Head of caudate nucleus (tissue), 42 donors: ENCODE results near the gene WRNIP1.

Source experiments
- DNase-seq, 42 donors: peaks; one replicate each; pipeline versions ENCODE4 v3.0.0 to v3.0.0-alpha.2; 2020 to 2021; ENCODE audit warnings: mixed read lengths in 7 of 42
- intact Hi-C: fragments of 100-400 bp; cut with DNase I; formaldehyde crosslinking; loops from one replicate; pipeline ENCODE4 v1.15.0; 2022

WRNIP1 gene

DNA sequence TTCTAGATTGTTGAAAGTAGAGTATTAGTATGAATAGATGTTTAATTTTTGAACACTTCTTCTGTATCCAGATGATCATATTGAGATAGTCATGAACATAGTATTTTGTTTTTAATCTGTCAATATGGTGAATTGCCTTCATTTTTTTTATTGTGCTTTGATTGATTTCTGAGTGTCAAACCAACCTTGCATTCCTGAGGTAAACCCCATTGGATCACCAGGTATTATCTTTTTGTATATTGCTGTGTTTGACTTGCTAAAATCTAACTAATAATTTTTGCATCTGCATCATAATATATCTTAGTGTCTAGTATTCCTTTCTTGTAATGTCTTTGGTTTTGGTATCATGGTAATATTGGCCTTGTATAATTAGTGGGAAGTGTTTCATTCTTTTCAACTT is 51.0 kb downstream of the WRNIP1 start:
- intact Hi-C loops: no loop called here
- no peak for DNase-seq

- intact Hi-C loops: no loop called here
- no peak for DNase-seq
These were observed 52.8 kb downstream of the WRNIP1 start for GRCh38 chr6:2817903-2818443.

DNA sequence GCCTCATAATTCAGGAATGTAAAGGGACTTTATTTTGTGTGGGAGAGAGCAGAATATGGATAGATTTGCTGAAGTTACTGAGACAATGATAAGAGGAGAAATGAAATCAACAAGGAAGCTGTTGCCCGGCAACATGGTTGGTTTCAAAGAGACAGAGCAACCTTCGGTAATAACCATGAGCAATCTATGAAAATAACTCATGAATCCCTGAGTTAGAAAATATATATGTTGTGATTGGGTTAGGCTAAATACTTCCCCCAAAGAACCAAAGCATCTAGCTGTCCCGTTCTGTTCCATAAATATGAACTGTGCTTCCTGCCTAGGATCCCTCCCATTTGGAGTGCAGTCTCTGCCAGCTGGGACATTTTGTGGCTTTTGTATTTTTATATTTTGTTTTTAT is 53.4 kb downstream of the WRNIP1 start:
- intact Hi-C loops: no loop called here
- DNase-seq: no peak

DNA sequence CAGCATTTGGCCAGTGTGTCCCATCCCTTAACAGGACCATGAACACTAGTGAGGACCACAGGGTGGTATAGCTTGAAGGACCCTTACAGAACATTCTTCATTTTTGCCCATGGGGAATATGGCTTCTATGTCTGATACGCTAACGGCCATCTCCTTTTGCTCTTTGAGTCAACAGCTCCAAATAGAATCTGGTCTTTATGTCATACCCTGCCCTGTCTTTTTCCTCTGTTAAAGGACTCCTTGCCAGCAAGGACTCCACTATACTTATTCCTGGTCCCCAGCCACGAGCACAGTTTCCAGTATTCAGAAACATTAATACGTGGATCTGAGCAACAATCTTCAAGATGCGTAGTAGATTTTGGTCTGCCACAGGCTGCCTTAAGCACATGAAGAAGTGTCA is 53.9 kb downstream of the WRNIP1 start:
- intact Hi-C loops: no loop called here
- DNase-seq: no peak

GRCh38 chr6:2819978-2820377 is 54.8 kb downstream of the WRNIP1 start:
- intact Hi-C loops: no loop called here
- no peak for DNase-seq

GRCh38 chr6:2820415-2820814 is 55.2 kb downstream of the WRNIP1 start:
- intact Hi-C loops: no loop called here
- DNase-seq: no peak

DNA sequence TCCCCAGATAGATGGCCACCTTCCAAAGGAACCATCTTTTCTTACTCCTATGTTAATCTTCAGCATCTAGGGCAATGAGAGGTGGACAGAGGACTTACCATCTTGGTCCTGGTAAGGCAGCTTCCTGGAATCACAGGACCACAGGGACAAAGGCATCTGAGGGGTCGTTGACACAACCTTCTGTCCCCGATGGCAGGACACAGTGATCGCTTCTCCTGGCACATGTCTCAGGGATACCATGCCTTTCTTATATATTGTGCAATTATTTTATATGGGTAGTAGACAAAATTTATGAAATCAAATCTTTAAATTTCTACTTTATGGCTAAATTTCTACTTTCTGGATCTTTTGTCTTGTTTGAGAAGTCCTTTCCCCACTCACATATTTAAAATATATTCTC is 56.4 kb downstream of the WRNIP1 start:
- DNase-seq: no peak
- intact Hi-C loops: no loop called here

DNA sequence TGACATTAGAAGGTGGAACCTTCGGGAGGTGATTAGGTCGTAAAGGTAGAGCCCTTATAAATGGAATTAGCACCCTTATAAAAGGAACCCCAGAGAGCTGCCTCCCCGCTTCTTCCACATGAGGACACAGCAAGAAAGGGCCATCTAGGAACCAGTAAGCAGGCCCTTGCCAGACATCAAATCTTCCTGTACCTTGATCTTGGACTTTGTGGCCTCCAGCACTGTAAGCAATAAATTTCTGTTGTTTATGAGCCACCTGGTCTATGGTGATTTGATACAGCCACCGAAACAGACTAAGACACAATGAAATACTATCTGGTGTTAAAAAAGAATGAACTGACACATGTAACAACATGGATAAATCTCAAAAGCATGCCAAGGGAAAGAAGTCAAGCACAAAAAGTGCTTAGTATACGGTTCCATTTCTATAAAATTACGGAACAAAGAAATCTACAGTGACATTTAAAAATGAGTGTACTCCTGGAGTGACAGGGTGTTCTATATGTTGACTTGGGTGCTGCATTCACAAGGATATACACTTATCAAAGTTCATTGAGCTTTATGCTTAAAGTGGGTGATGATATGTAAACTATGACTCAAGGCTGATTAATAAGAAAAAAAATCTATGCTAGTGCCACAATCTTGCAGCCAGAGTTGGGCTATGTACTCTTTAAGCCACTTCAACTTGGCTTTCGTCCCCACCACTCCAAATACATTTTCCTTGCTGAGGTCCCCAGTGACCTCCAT is 58.1 kb downstream of the WRNIP1 start:
- DNase-seq: no peak

GRCh38 chr6:2826131-2826530 is 60.9 kb downstream of the WRNIP1 start:
- DNase-seq: no peak
- intact Hi-C loops: no loop called here

More for the DNA sequence above, 58.1 kb downstream of the WRNIP1 start:
- intact Hi-C loops: no loop called here

DNA sequence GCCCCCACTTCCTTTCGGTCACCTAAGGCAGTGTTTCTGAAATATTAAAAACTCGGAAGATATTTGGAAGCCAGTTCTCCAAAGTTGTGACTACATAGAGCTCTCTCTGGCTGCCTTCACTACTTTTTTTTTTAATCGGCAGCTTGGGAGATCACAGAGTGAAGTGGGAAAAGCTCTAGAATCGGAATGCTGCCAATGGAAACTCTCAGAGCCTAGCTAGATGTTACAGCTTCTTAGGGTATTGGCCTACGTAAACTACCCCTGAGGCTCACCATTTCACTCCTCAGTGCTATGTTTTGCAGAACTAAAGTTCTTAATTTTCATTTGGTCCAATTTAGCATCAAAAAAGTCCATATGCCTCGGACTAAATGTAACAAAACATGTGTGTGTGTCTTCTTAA is 61.9 kb downstream of the WRNIP1 start:
- DNase-seq: no peak
- intact Hi-C loops: no loop called here

DNA sequence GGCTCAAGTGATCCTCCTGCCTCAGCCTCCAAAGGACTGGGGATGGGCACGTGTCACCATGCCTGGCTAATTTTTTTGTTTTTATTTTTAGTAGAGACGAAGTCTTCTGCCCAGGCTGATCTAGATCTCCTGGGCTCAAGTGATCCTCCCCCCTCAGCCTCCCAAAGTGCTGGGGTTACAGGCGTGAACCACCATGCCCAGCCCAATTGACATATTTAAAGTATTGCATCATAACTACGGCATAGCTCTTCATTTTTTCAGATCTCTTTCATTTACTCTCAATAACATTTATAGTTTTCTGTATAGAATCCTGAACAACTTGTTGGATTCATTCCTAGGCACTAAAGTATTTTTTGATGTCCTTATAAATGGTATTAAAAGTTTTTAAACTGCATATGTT is 63.4 kb downstream of the WRNIP1 start:
- intact Hi-C loops: no loop called here
- no peak for DNase-seq

GRCh38 chr6:2829253-2829652 is 64.1 kb downstream of the WRNIP1 start:
- DNase-seq: no peak
- intact Hi-C loops: no loop called here

DNA sequence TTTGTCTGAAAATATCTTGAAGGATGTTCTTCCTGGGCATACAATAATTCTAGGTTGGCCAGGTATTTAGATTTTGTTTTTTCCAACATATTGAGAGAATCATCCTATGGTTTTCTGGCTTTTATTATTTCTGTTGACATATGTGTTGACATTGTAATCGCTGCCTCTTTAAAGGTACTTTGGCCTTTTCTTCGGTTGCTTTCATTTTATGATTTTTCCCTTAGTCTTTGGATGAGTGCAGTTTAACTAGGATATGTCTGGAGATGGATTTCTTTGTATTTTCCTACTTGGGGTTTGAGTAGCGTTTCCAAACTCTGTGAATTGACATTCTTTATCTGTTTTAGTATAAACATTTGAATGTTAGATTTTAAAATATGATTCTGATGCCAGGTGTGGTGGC is 65.0 kb downstream of the WRNIP1 start:
- intact Hi-C loops: no loop called here
- DNase-seq: no peak

GRCh38 chr6:2831392-2831791 is 66.2 kb downstream of the WRNIP1 start:
- intact Hi-C loops: no loop called here
- no peak for DNase-seq

DNA sequence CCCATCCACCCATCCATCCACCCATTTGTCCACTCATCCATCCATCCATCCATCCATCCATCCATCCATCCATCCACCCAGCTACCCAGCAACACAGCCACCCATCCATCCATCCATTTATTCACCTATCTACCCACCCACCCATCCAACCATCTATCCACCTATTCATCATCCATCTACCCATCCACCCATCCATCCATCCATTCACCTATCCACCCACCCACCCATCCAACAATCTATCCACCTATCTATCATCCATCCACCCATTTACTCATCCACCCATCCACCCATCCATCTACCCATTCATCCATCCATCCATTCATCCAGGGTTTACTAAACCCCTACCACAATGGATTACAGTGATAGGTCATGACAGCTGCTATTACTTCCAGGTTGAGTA is 69.1 kb downstream of the WRNIP1 start:
- intact Hi-C loops: no loop called here

More for the DNA sequence above, 69.1 kb downstream of the WRNIP1 start:
- no peak for DNase-seq
